Endodermal cell (in vitro differentiated cells): Measurements from ENCODE around the gene DNLZ. TPM values are rescaled to one million over a fixed set of nuclear protein-coding genes. Genes with fewer than 3 reads are reported as not detected.

Source experiments
- DNase-seq: peaks from one replicate; pipeline ENCODE4 v3.0.0-alpha.2; 2017
- H3K27ac ChIP-seq: 2 replicates; pipeline ENCODE4 v1.5.1; 2013; ENCODE audit warnings: mild to moderate bottlenecking, low read depth, low read length, moderate library complexity
- H3K27me3 ChIP-seq: 2 replicates; pipeline ENCODE4 v1.6.1; 2013; ENCODE audit warnings: mild to moderate bottlenecking, low read length, moderate library complexity; ENCODE audit not compliant: insufficient read depth, control insufficient read depth, poor library complexity, severe bottlenecking
- H3K36me3 ChIP-seq: 2 replicates; pipeline ENCODE4 v1.7.0; 2013; ENCODE audit warnings: mild to moderate bottlenecking, low read length, moderate library complexity; ENCODE audit not compliant: control insufficient read depth, insufficient read depth
- H3K4me1 ChIP-seq: one replicate; pipeline ENCODE4 v1.7.0; 2013; ENCODE audit warnings: low read length; ENCODE audit not compliant: control insufficient read depth, insufficient read depth
- H3K4me3 ChIP-seq: 2 replicates; pipeline ENCODE4 v1.5.1; 2013; ENCODE audit warnings: mild to moderate bottlenecking, low read length, moderate library complexity
- H3K9ac ChIP-seq: 2 replicates; pipeline ENCODE4 v1.6.1; 2013; ENCODE audit warnings: mild to moderate bottlenecking, low read length, moderate library complexity; ENCODE audit not compliant: poor library complexity, severe bottlenecking; ENCODE audit errors: extremely low read depth
- H3K9me3 ChIP-seq: 2 replicates; pipeline ENCODE4 v1.6.1; 2013; ENCODE audit warnings: mild to moderate bottlenecking, low read length, moderate library complexity; ENCODE audit not compliant: control insufficient read depth
- H3K27ac Mint-ChIP-seq: 2 replicates; pipeline ENCODE4 v1.8.0; 2020; ENCODE audit warnings: mixed read lengths
- H3K27me3 Mint-ChIP-seq: 2 replicates; pipeline ENCODE4 v1.8.0; 2021; ENCODE audit warnings: mild to moderate bottlenecking, mixed read lengths; ENCODE audit not compliant: insufficient read depth
- H3K36me3 Mint-ChIP-seq: 2 replicates; pipeline ENCODE4 v1.8.0; 2020; ENCODE audit warnings: low read depth, mixed read lengths
- H3K4me1 Mint-ChIP-seq: 2 replicates; pipeline ENCODE4 v1.8.0; 2020; ENCODE audit warnings: mixed read lengths
- H3K4me3 Mint-ChIP-seq: 2 replicates; pipeline ENCODE4 v1.8.0; 2020; ENCODE audit warnings: mild to moderate bottlenecking, moderate library complexity, mixed read lengths
- H3K9me3 Mint-ChIP-seq: 2 replicates; pipeline ENCODE4 v1.8.0; 2020; ENCODE audit warnings: mild to moderate bottlenecking, mixed read lengths
- WGBS, 2 experiments: methylation state at CpG; one replicate each; pipeline versions ENCODE4 v1.1.5 to v1.1.7; 2013; ENCODE audit warnings: missing lambda C conversion rate in 2 of 2, mixed read lengths in 1 of 2; ENCODE audit not compliant: insufficient coverage in 1 of 2, insufficient read length in 1 of 2; 5-methylcytosine and 5-hydroxymethylcytosine counted together
- total RNA-seq, 2 donors: library from RNA; stranded (reverse); fragmentation: NEBNext Ultra II Directional in 1 of 2; extraction: Animal tissue kit (Norgen Biotek cat#: 25700) in 1 of 2; gene quantifications; 2 replicates in 1 of 2; 3 replicates in 1 of 2; pipeline ENCODE4 v1.2.1, GENCODE V29; 2021
- TF ChIP-seq, protein P1 (sequence below): fragments of 200-600 bp; sonication (generic); conservative IDR thresholded peaks from 2 replicates; pipeline ENCODE4 v1.5.0; 2021; ENCODE audit warnings: antibody characterized with exemption, mild to moderate bottlenecking

DNLZ gene
- total RNA-seq, 2 donors from 2014 or later, result 12.6 to 20.1 TPM

DNA sequence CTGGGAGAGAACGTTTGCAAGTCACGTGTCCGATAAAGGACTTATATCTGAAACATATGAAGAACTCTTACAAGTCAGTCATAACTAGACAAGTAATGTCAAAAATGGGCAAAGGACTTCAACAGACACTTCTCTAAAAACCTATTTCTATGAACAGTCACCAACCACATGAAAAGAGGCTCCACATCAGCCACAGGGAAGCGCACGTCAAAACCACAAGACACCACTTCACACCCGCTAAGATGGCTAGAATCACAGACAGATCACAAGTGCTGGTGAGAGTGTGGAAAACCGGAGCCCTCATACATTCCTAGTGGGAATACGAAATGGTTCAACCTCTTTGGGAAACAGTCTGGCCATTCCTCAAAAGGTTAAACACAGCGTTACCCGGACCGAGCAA is 21.5 kb upstream of the DNLZ start:
- peaks cover 66% of the 10 kb centered on the region for H3K36me3 ChIP-seq
- WGBS, 2 experiments, result 96 to 98% methylated on average over 11 of the region's 11 CpGs
- no peak overlapping the region for H3K4me3 Mint-ChIP-seq

DNA sequence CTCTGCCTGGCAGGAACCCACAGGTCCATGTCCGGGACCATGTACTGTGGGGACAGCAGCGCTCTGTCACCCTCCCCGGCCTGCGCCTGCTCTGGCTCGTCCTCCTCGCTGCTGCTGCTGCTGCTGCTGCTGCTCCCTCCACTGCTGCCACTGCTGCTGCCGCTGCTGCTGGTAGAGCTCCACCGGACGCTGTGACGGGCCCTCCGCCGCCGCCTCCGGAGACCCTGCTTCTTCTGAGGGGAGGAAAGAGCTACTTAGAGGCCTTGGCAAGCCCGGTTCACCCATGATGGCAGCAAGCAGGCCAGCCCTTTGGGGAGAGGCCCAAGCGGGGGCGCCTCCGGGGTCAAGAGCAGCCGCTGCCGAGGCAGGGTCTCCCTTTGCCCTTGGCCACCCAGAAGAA is 19.9 kb upstream of the DNLZ start:
- Mint-ChIP-seq H3K27me3 (no peaks in the 10 kb centered on the region), H3K36me3 (peaks cover 48% of the 10 kb centered on the region), H3K27ac (no peak overlapping the region), H3K9me3 (no peaks in the 10 kb centered on the region), H3K4me1 (no peaks in the 10 kb centered on the region), H3K4me3 (no peak overlapping the region)
- peaks cover 51% of the 10 kb centered on the region for H3K36me3 ChIP-seq
- H3K9ac ChIP-seq, result no peak overlapping the region
- no peak overlapping the region for H3K4me3 ChIP-seq
- 93 to 96% methylated on average over 14 to 20 of the region's 20 CpGs for WGBS, 2 experiments
- TF ChIP-seq, protein P1, sequence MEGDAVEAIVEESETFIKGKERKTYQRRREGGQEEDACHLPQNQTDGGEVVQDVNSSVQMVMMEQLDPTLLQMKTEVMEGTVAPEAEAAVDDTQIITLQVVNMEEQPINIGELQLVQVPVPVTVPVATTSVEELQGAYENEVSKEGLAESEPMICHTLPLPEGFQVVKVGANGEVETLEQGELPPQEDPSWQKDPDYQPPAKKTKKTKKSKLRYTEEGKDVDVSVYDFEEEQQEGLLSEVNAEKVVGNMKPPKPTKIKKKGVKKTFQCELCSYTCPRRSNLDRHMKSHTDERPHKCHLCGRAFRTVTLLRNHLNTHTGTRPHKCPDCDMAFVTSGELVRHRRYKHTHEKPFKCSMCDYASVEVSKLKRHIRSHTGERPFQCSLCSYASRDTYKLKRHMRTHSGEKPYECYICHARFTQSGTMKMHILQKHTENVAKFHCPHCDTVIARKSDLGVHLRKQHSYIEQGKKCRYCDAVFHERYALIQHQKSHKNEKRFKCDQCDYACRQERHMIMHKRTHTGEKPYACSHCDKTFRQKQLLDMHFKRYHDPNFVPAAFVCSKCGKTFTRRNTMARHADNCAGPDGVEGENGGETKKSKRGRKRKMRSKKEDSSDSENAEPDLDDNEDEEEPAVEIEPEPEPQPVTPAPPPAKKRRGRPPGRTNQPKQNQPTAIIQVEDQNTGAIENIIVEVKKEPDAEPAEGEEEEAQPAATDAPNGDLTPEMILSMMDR, result no peak
- H3K27me3 ChIP-seq, result no peaks in the 10 kb centered on the region
- H3K27ac ChIP-seq, result no peak overlapping the region
- DNase-seq, result no peak
- no peaks in the 10 kb centered on the region for H3K4me1 ChIP-seq
- no peaks in the 10 kb centered on the region for H3K9me3 ChIP-seq

More for the DNA sequence above, 21.5 kb upstream of the DNLZ start:
- H3K36me3 Mint-ChIP-seq, result peaks cover 62% of the 10 kb centered on the region
- Histone ChIP-seq H3K4me3 (no peak overlapping the region), H3K27me3 (no peaks in the 10 kb centered on the region), H3K27ac (no peak overlapping the region), H3K9me3 (no peaks in the 10 kb centered on the region), H3K4me1 (no peaks in the 10 kb centered on the region), H3K9ac (no peak overlapping the region)
- no peaks in the 10 kb centered on the region for H3K27me3 Mint-ChIP-seq
- no peak overlapping the region for H3K27ac Mint-ChIP-seq
- TF ChIP-seq, protein P1, result no peak
- no peaks in the 10 kb centered on the region for H3K4me1 Mint-ChIP-seq
- H3K9me3 Mint-ChIP-seq, result no peaks in the 10 kb centered on the region
- DNase-seq, result no peak

DNA sequence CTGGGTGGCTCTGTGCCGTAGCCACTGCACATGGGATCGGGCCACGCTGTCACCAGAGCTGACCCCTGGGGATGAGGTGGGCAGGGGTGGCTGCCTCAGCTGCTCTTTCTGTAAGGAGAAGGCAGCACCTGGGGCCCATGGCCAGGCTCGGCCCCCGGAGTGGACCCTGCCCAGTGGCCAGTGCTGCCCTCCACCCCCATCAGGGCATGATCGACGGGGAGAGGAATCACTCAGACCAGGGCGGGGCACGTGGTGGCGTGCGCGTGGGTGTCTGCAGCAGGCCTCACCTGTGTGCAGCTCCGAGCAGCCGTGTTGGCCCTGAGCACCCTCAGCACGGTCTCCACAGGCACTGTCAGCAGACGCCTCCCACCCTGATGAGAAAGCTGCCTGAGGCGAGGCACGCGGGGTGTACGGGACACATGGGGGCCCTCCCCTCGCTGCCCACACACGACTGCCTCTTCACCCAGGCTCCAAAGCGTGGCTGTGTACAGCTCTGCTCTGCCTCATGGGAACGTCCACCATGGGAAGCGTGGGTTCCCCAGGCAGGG is 18.5 kb upstream of the DNLZ start:
- Histone ChIP-seq H3K4me3 (no peak overlapping the region), H3K36me3 (peaks cover 39% of the 10 kb centered on the region), H3K27ac (no peak overlapping the region), H3K9me3 (no peaks in the 10 kb centered on the region), H3K9ac (no peak overlapping the region), H3K27me3 (no peaks in the 10 kb centered on the region), H3K4me1 (no peaks in the 10 kb centered on the region)
- Mint-ChIP-seq H3K4me3 (no peak overlapping the region), H3K36me3 (peaks cover 38% of the 10 kb centered on the region), H3K27ac (no peak overlapping the region), H3K4me1 (no peaks in the 10 kb centered on the region), H3K27me3 (no peaks in the 10 kb centered on the region), H3K9me3 (no peaks in the 10 kb centered on the region)
- TF ChIP-seq, protein P1, result no peak
- DNase-seq, result no peak
- 92 to 93% methylated on average over 16 to 25 of the region's 25 CpGs for WGBS, 2 experiments
